GM19238 (cell line): ENCODE data around the gene PKN2.
"Not testable (repeated sequence)": the region's sequence is repeated elsewhere in the genome, so short reads cannot be mapped to it uniquely, and the experiment has no call there.

ENCODE experiments used
- DNase-seq: peaks from one replicate; pipeline ENCODE4 v3.0.0; 2011; ENCODE audit warnings: low spot score; ENCODE audit not compliant: insufficient read length

Gene PKN2

DNA sequence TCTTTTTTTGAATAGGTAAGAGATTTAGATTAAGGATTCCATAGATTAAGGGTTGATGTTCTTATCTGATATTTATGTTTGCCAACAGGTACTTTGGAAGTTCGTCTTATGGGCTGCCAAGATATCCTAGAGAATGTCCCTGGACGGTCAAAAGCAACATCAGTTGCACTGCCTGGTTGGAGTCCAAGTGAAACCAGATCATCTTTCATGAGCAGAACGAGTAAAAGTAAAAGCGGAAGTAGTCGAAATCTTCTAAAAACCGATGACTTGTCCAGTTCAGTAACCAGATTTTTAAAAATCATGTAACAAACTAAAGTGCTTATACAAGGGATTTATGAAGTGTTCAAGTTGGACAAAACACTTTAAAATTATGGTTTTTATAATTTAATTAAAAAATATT is 100.5 kb downstream of the PKN2 start:
- DNase-seq, result no peak

DNA sequence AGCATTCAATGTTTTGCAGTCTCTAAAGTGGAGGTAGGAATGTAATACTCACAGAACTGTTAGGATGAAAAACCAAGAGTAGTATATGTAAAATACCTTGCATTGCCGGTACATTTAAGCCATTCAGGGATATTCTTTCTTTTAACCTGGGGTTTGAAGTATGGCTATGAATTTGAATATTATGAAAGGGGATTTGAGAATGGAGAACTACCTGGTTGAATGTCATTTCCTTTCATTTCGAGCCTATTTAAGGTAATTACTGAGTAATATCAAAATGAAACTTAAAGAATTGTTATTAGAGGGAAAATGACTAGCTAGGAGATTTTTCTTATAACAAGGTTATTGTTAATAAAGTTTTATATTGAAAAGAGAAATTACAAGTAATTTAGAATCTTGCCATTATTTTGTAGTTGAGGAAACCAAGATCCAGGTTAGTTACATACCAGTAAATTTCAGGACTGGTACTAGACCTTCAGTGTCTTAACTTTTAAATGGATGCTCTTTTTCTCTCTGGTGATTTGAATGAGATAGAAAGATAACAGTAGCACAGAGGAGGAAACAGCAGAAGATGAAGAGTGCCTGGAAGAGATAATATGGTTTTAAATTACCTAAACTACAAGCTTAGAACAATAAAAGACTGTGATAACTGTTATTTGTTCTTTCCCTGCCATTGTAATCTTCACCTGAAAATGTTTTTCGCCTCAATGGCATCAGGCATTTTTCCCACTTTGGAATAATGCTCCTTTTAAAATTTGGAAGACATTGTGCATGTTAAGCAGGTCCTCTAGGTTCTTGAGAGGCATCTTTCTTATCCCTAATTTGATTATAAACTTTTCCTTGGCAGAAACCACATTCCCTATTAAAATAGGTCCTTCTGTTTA is 103.2 kb downstream of the PKN2 start:
- DNase-seq, result no peak

DNA sequence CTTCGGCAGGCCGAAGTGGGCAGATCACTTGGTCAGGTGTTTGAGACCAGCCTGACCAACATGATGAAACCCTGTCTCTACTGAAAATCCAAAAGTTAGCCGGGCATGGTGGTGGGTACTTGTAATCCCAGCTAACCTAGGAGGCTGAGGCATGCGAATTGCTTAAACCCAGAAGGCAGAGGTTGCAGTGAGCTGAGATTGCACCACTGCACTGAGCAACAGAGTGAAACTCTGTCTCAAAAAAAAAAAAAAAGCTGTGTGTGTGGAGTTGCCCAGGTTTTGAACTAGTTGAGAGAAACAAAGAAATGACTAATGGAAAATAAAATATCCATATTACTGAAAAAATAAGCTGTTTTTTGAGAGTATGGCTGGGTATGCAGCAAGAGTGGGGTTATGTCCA is 107.1 kb downstream of the PKN2 start:
- DNase-seq, result no peak

DNA sequence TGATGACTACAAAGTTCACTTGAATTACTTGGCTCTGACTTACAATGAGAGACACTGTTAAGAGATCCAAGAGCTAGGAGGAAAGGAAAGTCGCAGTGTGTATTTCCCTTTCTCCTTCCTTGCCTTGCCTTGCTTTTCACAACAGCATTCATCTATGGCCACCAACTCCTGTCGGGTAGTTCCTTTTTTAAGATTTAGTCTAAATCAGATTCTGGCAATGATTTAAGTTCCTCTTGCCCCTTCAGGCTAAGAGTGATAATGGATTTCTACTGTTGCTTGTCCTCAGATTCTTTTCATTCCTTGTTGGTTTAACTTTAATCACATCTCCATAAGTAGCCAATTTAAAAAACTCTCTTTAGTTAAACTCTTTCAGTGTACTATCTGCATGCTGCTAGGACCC is 115.4 kb downstream of the PKN2 start:
- no peak for DNase-seq

GRCh38 chr1:88800382-88801051 is 116.4 kb downstream of the PKN2 start:
- no peak for DNase-seq

- no peak for DNase-seq
These were observed 117.6 kb downstream of the PKN2 start for GRCh38 chr1:88801575-88802208.

GRCh38 chr1:88802404-88802803 is 118.3 kb downstream of the PKN2 start:
- no peak for DNase-seq

DNA sequence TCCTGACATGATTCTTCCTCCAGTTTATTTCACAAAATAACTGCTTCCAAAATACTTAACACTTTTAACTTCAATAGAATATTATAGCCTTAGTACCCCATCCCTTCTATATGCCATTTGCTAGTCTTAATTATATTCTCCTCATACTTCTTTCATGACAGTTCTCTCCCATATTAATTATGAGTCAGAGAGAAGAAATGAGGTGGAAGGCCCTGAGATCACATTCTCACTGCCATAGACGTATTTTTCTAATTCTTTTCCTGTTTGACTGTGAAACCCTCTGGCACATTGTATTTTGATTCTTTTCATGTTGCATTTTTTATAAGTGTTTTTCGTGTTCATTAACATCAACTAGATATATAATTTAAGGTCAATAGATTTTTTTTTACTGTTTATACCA is 118.9 kb downstream of the PKN2 start:
- no peak for DNase-seq

GRCh38 chr1:88803444-88803843 is 119.4 kb downstream of the PKN2 start:
- DNase-seq, result no peak

- DNase-seq, result no peak
These were observed 128.3 kb downstream of the PKN2 start for GRCh38 chr1:88812366-88812765.

GRCh38 chr1:88813471-88813870 is 129.4 kb downstream of the PKN2 start:
- no peak for DNase-seq

- DNase-seq, result not testable (repeated sequence)
These were observed 135.6 kb downstream of the PKN2 start for GRCh38 chr1:88819642-88820041.

DNA sequence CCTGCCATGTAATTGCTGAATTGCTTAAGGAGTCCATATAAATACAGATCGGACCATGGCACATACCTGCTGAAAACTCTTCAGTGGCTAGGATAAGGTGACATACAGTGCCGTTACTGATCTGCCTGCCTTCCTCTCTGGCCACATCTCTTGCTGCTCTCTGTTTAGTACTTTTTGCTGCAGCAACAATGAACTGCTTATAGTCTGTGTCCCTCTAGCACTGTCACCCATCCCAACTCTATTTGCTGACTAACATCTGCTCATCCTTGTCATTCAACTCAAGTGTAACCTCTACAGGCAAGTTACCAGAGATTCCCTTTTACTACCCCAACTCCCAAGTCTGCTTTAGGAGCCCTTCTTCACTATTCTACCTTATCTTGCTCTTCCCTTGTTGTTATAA is 141.6 kb downstream of the PKN2 start:
- no peak for DNase-seq

DNA sequence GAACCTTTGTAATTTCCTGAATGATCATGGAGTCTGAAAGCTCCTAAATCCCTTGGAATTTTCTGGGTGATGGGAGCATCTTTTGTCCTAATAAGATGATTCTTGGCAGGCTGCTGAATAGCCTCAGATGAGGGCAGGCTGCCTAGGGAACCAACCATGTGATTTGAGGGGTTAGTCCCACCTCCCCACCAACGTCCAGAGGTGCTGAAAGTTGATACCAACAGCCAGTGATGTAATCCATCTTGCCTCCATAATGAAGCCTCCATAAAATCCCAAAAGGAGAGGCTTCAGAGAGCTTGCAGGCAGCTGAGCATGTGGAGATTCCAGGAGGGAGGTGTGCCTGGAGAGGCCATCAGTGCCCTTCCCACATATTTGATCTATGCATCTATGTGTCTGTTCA is 163.6 kb downstream of the PKN2 start:
- DNase-seq, result no peak

DNA sequence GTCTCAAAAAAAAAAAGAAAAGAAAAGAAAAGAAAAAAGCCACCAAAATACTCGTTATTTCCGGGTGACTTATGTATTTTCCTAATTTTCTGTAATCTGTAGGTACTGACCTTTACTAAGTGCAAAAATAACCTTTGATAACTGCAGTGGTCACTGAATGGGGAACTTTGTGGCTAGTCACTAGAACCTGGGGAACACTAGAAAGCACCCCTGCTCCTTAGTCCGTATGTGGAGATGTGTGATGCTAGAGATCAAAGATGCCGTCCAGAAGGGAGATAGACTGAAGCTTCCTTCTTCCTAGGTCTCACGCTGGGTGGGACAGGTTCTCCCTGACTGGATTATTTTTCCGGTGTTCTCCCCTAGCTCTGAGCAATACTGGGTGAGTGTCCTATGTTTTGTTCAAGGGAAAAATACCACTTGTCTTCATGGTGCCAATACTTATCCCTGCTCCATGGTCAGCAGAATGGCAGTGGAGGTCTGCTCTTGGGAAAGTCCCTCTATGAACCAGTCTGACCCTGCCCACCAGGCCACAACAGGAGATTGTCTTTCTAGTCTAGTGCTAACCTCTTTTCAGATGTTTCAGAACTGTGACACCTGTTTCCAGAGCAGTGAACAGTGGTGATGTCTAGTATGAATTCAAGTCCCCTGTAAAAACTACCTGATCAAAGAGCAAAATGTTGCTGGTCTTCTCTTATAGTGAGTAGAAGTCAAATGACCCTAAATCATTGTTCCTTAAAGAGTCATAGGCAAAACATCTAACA is 167.4 kb downstream of the PKN2 start:
- DNase-seq, result no peak

GRCh38 chr1:88867743-88868521 is 183.9 kb downstream of the PKN2 start:
- DNase-seq, result no peak

DNA sequence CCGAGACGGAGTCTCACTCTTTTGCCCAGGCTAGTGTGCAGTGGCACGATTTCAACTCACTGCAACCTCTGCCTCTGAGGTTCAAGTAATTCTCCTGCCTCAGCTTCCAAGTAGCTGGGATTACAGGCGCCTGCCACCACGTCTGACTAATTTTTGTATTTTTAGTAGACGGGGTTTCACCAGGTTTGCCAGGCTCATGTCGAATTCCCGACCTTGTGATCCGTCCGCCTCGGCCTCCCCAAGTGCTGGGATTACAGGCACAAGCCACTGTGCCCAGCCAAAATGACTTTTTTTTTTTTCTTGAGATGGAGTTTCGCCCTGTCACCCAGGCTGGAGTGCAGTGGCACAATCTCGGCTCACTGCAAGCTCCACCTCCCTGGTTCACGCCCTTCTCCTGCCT is 185.6 kb downstream of the PKN2 start:
- DNase-seq, result not testable (repeated sequence)

- DNase-seq, result no peak
These were observed 189.8 kb downstream of the PKN2 start for GRCh38 chr1:88873737-88874349.

GRCh38 chr1:88875595-88875994 is 191.5 kb downstream of the PKN2 start:
- DNase-seq, result no peak

GRCh38 chr1:88876573-88877365 is 192.7 kb downstream of the PKN2 start:
- no peak for DNase-seq
